Mesenchymal stem cell (in vitro differentiated cells and primary cell): Measurements from ENCODE around the gene PLAGL1.

Source experiments
- DNase-seq: peaks from one replicate; pipeline ENCODE4 v3.0.0-alpha.2; 2013
- H2AFZ ChIP-seq: one replicate; pipeline ENCODE4 v1.6.1; 2013; ENCODE audit warnings: low read depth, mild to moderate bottlenecking, control low read depth, inconsistent platforms, low read length, moderate library complexity
- H2AK5ac ChIP-seq: 2 replicates; pipeline ENCODE4 v1.6.1; 2013; ENCODE audit warnings: low read length, moderate library complexity, mild to moderate bottlenecking, inconsistent platforms; ENCODE audit not compliant: severe bottlenecking
- H2BK120ac ChIP-seq: one replicate; pipeline ENCODE4 v1.6.1; 2013; ENCODE audit warnings: low read depth, mild to moderate bottlenecking, inconsistent platforms, low read length, moderate library complexity
- H2BK12ac ChIP-seq, 2 experiments: one replicate each; pipeline ENCODE4 v1.6.1; 2013; ENCODE audit warnings: inconsistent platforms in 2 of 2, low read length in 2 of 2, mild to moderate bottlenecking in 2 of 2, moderate library complexity in 2 of 2, control low read depth in 1 of 2
- H2BK15ac ChIP-seq: one replicate; pipeline ENCODE4 v1.6.1; 2013; ENCODE audit warnings: mild to moderate bottlenecking, low read depth, inconsistent platforms; ENCODE audit not compliant: poor library complexity, severe bottlenecking
- H2BK5ac ChIP-seq: 2 replicates; pipeline ENCODE4 v1.6.1; 2013; ENCODE audit warnings: low read depth, mild to moderate bottlenecking, low read length, control low read depth, inconsistent platforms; ENCODE audit not compliant: poor library complexity, severe bottlenecking
- H3K14ac ChIP-seq, 2 experiments: one replicate each; pipeline ENCODE4 v1.6.1; 2013; ENCODE audit warnings: inconsistent platforms in 2 of 2, low read length in 2 of 2, control low read depth in 1 of 2, mild to moderate bottlenecking in 1 of 2, moderate library complexity in 1 of 2
- H3K18ac ChIP-seq, 2 experiments: one replicate each; pipeline ENCODE4 v1.6.1; 2013; ENCODE audit warnings: inconsistent platforms in 2 of 2, low read length in 2 of 2, control low read depth in 1 of 2, low read depth in 1 of 2, mild to moderate bottlenecking in 1 of 2
- H3K23ac ChIP-seq, 2 experiments: one replicate each; pipeline ENCODE4 v1.6.1; 2013; ENCODE audit warnings: inconsistent platforms in 2 of 2, low read length in 2 of 2, mild to moderate bottlenecking in 2 of 2, moderate library complexity in 2 of 2, control low read depth in 1 of 2
- H3K27ac ChIP-seq: 2 replicates; pipeline ENCODE4 v1.5.1; 2013; ENCODE audit warnings: mild to moderate bottlenecking, moderate library complexity, low read length, control low read depth, inconsistent platforms; ENCODE audit not compliant: poor library complexity, severe bottlenecking
- H3K27me3 ChIP-seq, 2 experiments: 2 replicates each; pipeline versions ENCODE4 v1.6.1 to v1.7.0; 2013; ENCODE audit warnings: low read length in 2 of 2, mild to moderate bottlenecking in 2 of 2, moderate library complexity in 2 of 2, control low read depth in 1 of 2, inconsistent platforms in 1 of 2; ENCODE audit not compliant: control insufficient read depth in 1 of 2, insufficient read depth in 1 of 2
- H3K36me3 ChIP-seq, 2 experiments: 2 replicates each; pipeline versions ENCODE4 v1.6.1 to v1.7.0; 2013; ENCODE audit warnings: low read length in 2 of 2, control low read depth in 1 of 2, inconsistent platforms in 1 of 2, low read depth in 1 of 2, mild to moderate bottlenecking in 1 of 2; ENCODE audit not compliant: insufficient read depth in 2 of 2, control insufficient read depth in 1 of 2
- H3K4ac ChIP-seq, 2 experiments: one replicate each; pipeline ENCODE4 v1.6.1; 2013; ENCODE audit warnings: inconsistent platforms in 2 of 2, low read length in 2 of 2, mild to moderate bottlenecking in 2 of 2, moderate library complexity in 2 of 2, control low read depth in 1 of 2, low read depth in 1 of 2
- H3K4me1 ChIP-seq: 2 replicates; pipeline ENCODE4 v1.6.1; 2013; ENCODE audit warnings: low read depth, low read length, control low read depth; ENCODE audit not compliant: control insufficient read depth, insufficient read depth
- H3K4me2 ChIP-seq: 2 replicates; pipeline ENCODE4 v1.6.1; 2013; ENCODE audit warnings: low read length, mild to moderate bottlenecking, inconsistent platforms; ENCODE audit not compliant: poor library complexity, severe bottlenecking
- H3K4me3 ChIP-seq, 2 experiments: 2 replicates each; pipeline versions ENCODE4 v1.5.1 to v1.7.0; 2013; ENCODE audit warnings: low read length in 2 of 2, mild to moderate bottlenecking in 2 of 2, control low read depth in 1 of 2, low read depth in 1 of 2; ENCODE audit not compliant: insufficient read depth in 1 of 2
- H3K79me1 ChIP-seq: replicated peaks from 2 replicates; pipeline ENCODE4 v1.6.1; 2013; ENCODE audit warnings: mild to moderate bottlenecking, control low read depth, low read length, inconsistent platforms; ENCODE audit not compliant: poor library complexity, severe bottlenecking
- H3K9ac ChIP-seq: 2 replicates; pipeline ENCODE4 v1.7.0; 2013; ENCODE audit warnings: mild to moderate bottlenecking, low read length, moderate library complexity
- H3K9me3 ChIP-seq: 2 replicates; pipeline ENCODE4 v1.7.0; 2013; ENCODE audit warnings: mild to moderate bottlenecking, low read length; ENCODE audit not compliant: control insufficient read depth
- H4K8ac ChIP-seq: one replicate; pipeline ENCODE4 v1.6.1; 2013; ENCODE audit warnings: inconsistent platforms, mild to moderate bottlenecking, low read length, moderate library complexity
- H4K91ac ChIP-seq: one replicate; pipeline ENCODE4 v1.6.1; 2013; ENCODE audit warnings: mild to moderate bottlenecking, low read length, inconsistent platforms
- WGBS: methylation state at CpG from one replicate; pipeline ENCODE4 v1.1.7; 2013; ENCODE audit warnings: mixed read lengths; 5-methylcytosine and 5-hydroxymethylcytosine counted together

Gene PLAGL1

DNA sequence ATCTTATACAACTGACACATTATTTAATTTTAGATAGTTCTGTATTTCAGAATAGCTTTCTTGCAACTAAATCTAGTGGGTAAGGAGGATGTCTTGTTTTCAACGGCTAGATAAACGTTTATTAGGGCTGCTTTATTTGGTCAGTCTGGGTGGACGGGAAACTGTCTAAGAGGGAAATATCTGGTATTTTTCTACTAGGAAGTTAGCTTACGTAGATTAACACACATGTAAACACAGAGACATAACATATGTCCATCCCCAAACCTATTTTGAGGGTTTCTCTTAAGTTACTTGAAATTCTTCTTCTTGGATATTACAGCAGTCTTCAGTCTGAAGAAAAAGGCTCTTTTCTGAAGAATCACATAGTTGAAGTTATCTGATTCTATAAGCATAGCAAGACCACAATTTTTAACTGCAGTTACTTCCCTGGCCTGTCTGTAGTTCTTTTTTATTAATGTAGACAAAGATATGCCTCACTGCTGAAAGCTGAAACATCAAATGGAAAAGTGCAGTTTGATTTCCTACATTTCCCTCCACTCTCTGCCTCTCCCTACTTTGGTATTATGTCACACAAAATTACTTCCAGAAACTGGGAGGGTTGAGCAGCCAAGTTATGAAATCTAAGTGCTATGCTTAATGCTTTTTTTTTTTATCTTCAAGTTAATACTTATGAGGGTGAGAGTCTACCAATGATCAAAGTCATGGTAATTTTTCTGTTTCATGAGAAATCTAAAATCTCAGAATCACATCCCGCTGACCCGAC is 37.4 kb downstream of the PLAGL1 start:
- no peaks in the 10 kb centered on the region for H3K79me1 ChIP-seq
- H4K91ac ChIP-seq: no peak overlapping the region
- no peak overlapping the region for H3K14ac ChIP-seq
- no peak overlapping the region for H3K23ac ChIP-seq
- no peak overlapping the region for H2BK5ac ChIP-seq
- no peak overlapping the region for H2BK120ac ChIP-seq
- no peak overlapping the region for H2AFZ ChIP-seq
- H3K4ac ChIP-seq: no peak overlapping the region
- H2AK5ac ChIP-seq: no peak overlapping the region
- H3K27ac ChIP-seq: no peak overlapping the region
- no peak overlapping the region for H3K18ac ChIP-seq
- no peaks in the 10 kb centered on the region for H3K9me3 ChIP-seq
- H3K27me3 ChIP-seq: no peaks in the 10 kb centered on the region
- H2BK12ac ChIP-seq: no peak overlapping the region
- no peak overlapping the region for H3K4me3 ChIP-seq
- no peak overlapping the region for H4K8ac ChIP-seq
- H3K36me3 ChIP-seq: peaks cover under 1 to 12% of the 10 kb centered on the region in 2 experiments
- no peak for DNase-seq
- no peak overlapping the region for H2BK15ac ChIP-seq
- H3K9ac ChIP-seq: peak overlapping the region; percentile 9
- no peak overlapping the region for H3K4me2 ChIP-seq
- 23% methylated on average over 4 of the region's 6 CpGs for WGBS
- H3K4me1 ChIP-seq: no peaks in the 10 kb centered on the region

DNA sequence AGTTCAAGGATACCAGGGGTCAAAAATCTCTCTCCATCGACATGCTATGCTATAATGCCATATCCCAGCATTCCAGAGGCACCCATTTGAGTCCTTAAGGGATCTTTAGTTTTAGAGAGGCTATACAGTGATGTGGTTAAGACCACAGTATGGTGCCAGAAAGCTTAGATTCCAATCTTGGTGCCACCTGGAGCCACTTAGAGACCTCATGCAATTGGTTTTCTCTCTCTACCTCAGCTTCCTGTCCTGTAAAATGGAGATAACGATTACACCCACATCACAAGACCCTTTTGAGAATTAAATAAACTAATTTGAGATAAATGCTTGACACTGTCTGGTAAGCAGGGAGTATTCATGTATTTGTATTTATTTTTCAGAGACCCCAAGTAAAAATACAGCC is 39.0 kb downstream of the PLAGL1 start:
- Histone ChIP-seq H3K23ac (no peak overlapping the region), H3K27ac (no peak overlapping the region), H2BK12ac (no peak overlapping the region), H3K9ac (no peak overlapping the region), H3K18ac (no peak overlapping the region), H3K4ac (no peak overlapping the region), H2BK5ac (no peak overlapping the region), H4K91ac (no peak overlapping the region), H3K36me3 (peaks cover 8 to 24% of the 10 kb centered on the region in 2 experiments), H3K4me3 (no peak overlapping the region), H3K4me2 (no peak overlapping the region), H2BK120ac (no peak overlapping the region), H2AFZ (no peak overlapping the region), H4K8ac (no peak overlapping the region), H3K4me1 (no peaks in the 10 kb centered on the region), H3K79me1 (no peaks in the 10 kb centered on the region), H2BK15ac (no peak overlapping the region), H3K27me3 (no peaks in the 10 kb centered on the region), H3K14ac (no peak overlapping the region), H2AK5ac (no peak overlapping the region), H3K9me3 (no peaks in the 10 kb centered on the region)
- no CpG with 5 or more reads among the region's 2 CpGs for WGBS
- DNase-seq: no peak

DNA sequence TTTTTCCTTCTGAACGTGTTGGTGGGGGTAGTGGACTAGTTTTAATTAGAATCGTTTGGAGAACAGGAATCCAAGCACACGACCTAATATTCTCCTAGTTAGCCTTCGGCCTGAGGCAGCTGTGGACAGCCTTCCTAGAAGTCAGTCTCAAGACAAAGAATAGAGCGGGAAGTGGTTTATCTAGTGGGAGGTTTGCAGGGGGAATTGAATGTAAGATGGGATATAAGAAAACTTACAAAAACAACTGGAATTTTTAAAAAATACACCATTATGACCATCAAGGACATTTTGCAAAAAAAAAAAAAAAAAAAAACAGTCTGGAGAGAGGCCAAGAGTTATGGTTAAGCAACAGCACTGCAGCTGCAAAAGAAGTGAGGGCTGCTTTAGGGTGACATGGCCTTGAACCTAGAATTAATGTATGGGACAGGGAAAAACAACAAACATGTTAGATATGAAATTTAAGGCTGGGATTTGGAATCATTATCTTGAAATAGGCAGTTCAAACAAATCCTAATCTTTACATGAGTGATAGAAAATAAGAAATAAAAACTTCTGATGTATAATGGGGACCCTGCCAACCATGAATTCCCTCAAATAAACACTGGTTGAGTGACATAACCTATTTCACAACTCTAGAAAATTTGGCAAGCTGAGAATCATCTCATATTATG is 40.2 kb downstream of the PLAGL1 start:
- Histone ChIP-seq H3K4ac (no peak overlapping the region), H2AFZ (no peak overlapping the region), H3K4me3 (no peak overlapping the region), H3K14ac (no peak overlapping the region), H3K36me3 (peaks cover 8 to 33% of the 10 kb centered on the region in 2 experiments), H3K27me3 (no peaks in the 10 kb centered on the region), H4K91ac (no peak overlapping the region), H2BK15ac (no peak overlapping the region), H3K79me1 (no peaks in the 10 kb centered on the region), H3K9ac (no peak overlapping the region), H2BK5ac (no peak overlapping the region), H2BK120ac (no peak overlapping the region), H4K8ac (no peak overlapping the region), H2BK12ac (no peak overlapping the region), H3K4me2 (no peak overlapping the region), H3K18ac (no peak overlapping the region), H3K27ac (no peak overlapping the region), H2AK5ac (no peak overlapping the region), H3K9me3 (no peaks in the 10 kb centered on the region), H3K4me1 (no peaks in the 10 kb centered on the region), H3K23ac (no peak overlapping the region)
- no peak for DNase-seq
- 72% methylated on average over 4 of the region's 5 CpGs for WGBS

DNA sequence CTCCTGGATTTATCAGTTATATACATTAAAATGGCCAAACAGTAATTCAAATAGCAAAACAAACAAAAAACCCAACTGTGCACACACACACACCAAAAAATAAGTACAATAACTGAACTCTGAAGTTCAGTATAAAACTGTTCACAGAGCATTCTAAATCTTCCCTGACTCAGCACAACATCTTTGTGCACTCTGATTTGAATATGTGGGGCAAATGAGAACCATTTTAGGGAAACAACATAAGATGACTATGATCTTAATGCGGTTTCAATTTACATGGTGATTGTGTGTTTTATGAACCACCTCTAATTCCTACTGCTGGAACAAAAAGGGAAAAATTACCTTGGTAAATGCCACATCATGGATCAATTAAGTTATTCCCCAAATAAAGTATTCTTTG is 41.7 kb downstream of the PLAGL1 start:
- H4K91ac ChIP-seq: no peak overlapping the region
- H2BK12ac ChIP-seq: no peak overlapping the region
- DNase-seq: no peak
- no peak overlapping the region for H3K23ac ChIP-seq
- H3K4me1 ChIP-seq: no peaks in the 10 kb centered on the region
- no peak overlapping the region for H3K4ac ChIP-seq
- H2AFZ ChIP-seq: no peak overlapping the region
- peaks cover 8 to 40% of the 10 kb centered on the region in 2 experiments for H3K36me3 ChIP-seq
- no peaks in the 10 kb centered on the region for H3K27me3 ChIP-seq
- no peaks in the 10 kb centered on the region for H3K79me1 ChIP-seq
- H2BK15ac ChIP-seq: no peak overlapping the region
- H3K18ac ChIP-seq: no peak overlapping the region
- no peak overlapping the region for H3K4me2 ChIP-seq
- no peak overlapping the region for H2BK5ac ChIP-seq
- no peak overlapping the region for H2AK5ac ChIP-seq
- no peak overlapping the region for H3K27ac ChIP-seq
- H3K9ac ChIP-seq: no peak overlapping the region
- H3K14ac ChIP-seq: no peak overlapping the region
- no peaks in the 10 kb centered on the region for H3K9me3 ChIP-seq
- no peak overlapping the region for H3K4me3 ChIP-seq
- H4K8ac ChIP-seq: no peak overlapping the region
- 88% methylated on average over 1 of the region's 1 CpG for WGBS
- H2BK120ac ChIP-seq: no peak overlapping the region
